ENCODE results near the gene TPP1. TPM values are rescaled to one million over a fixed set of nuclear protein-coding genes. Genes with fewer than 3 reads are reported as not detected.

The TPP1 gene
- total RNA-seq, 4 donors from 2014 or later: 56.1 to 126 (median 81.9) TPM

DNA sequence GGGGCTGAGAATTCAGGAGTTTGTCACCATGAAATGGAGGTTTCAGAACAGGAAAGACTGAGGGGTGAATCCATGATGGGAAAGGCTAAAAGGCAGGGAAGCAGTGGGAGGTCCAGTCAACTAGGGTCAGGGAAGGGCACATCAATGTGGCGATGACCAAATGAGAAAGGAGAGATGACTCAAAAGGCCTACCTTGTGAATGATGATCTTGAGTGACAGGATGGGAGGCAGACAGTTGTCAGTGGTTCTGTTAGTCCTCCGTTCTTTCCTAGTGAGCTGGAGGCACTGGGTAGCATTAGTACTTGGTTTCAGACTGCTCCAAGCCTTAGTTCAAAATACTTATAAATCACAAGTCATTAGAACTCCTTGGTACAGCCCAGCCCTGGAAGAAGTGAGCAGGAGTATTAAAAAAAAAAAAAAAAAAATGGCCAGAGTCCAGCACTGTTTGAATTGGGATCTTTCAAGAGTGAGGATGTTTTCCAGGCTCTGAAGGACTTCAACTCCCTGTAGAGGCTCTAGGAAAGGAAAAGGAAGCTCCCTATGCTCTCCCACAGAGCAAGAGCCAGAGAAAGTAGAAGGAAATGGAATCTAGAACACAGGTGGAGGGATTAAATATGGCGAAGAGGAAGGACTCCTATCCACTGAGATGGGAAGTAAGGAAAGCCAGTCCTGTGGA, 44.7 kb upstream of the TPP1 start:
- H3K4me1 ChIP-seq: no peaks in the 10 kb centered on the region
- no peak overlapping the region for H3K4me3 ChIP-seq
- H3K9me3 ChIP-seq: no peaks in the 10 kb centered on the region
- 60% methylated on average over 3 of the region's 3 CpGs for WGBS
- no peaks in the 10 kb centered on the region for H3K27me3 ChIP-seq
- no peak overlapping the region for H3K27ac ChIP-seq
- TF ChIP-seq POLR2AphosphoS5 (IDR thresholded peaks at IDR 0.05): no peak
- no peak for TF ChIP-seq EP300 (IDR thresholded peaks at IDR 0.05)
- TF ChIP-seq, protein P1, sequence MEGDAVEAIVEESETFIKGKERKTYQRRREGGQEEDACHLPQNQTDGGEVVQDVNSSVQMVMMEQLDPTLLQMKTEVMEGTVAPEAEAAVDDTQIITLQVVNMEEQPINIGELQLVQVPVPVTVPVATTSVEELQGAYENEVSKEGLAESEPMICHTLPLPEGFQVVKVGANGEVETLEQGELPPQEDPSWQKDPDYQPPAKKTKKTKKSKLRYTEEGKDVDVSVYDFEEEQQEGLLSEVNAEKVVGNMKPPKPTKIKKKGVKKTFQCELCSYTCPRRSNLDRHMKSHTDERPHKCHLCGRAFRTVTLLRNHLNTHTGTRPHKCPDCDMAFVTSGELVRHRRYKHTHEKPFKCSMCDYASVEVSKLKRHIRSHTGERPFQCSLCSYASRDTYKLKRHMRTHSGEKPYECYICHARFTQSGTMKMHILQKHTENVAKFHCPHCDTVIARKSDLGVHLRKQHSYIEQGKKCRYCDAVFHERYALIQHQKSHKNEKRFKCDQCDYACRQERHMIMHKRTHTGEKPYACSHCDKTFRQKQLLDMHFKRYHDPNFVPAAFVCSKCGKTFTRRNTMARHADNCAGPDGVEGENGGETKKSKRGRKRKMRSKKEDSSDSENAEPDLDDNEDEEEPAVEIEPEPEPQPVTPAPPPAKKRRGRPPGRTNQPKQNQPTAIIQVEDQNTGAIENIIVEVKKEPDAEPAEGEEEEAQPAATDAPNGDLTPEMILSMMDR (IDR thresholded peaks at IDR 0.05): no peak
- TF ChIP-seq POLR2A (IDR thresholded peaks at IDR 0.05): no peak
- H3K36me3 ChIP-seq: no peaks in the 10 kb centered on the region
- no peak for DNase-seq (ENCODE audit: low spot score in 2 of 2)

GRCh38 chr11:6660712-6661111, 41.5 kb upstream of the TPP1 start:
- Histone ChIP-seq H3K36me3 (no peaks in the 10 kb centered on the region), H3K27ac (no peak overlapping the region), H3K4me3 (no peak overlapping the region), H3K9me3 (no peaks in the 10 kb centered on the region), H3K27me3 (no peaks in the 10 kb centered on the region), H3K4me1 (peaks cover 4% of the 10 kb centered on the region)
- TF ChIP-seq, protein P1 (IDR thresholded peaks at IDR 0.05): no peak
- no peak for TF ChIP-seq POLR2AphosphoS5 (IDR thresholded peaks at IDR 0.05)
- WGBS: 86% methylated on average over 3 of the region's 3 CpGs
- no peak for DNase-seq (ENCODE audit: low spot score in 2 of 2)

DNA sequence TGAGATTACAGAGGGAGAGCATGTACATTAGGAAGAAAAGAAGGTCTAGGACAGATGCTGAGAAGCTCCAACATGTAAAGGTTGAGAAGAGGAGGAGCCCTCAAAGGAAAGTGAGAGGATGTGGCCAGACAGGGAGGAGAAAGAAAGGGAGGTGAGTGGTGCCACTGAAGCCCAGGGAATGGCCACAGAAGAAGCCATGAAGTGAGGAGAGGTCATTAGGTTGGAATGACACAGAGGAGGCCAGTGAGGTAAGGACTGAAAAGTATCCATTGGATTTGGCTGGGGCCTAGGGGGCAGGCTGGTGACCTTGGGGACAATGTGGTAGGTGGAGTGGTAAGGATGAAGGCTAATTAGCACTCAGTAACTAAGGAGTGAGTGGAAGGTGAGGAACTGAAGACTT, 39.4 kb upstream of the TPP1 start:
- Histone ChIP-seq H3K36me3 (no peaks in the 10 kb centered on the region), H3K27me3 (no peaks in the 10 kb centered on the region), H3K27ac (no peak overlapping the region), H3K4me1 (peaks cover 19% of the 10 kb centered on the region), H3K4me3 (no peak overlapping the region), H3K9me3 (no peaks in the 10 kb centered on the region)
- no peak for DNase-seq (ENCODE audit: low spot score in 2 of 2)
- no peak for TF ChIP-seq EP300 (IDR thresholded peaks at IDR 0.05)
- TF ChIP-seq, protein P1 (IDR thresholded peaks at IDR 0.05): no peak
- no peak for TF ChIP-seq POLR2AphosphoS5 (IDR thresholded peaks at IDR 0.05)
- no peak for TF ChIP-seq POLR2A (IDR thresholded peaks at IDR 0.05)

GRCh38 chr11:6657346-6657745, 38.1 kb upstream of the TPP1 start:
- WGBS: 64% methylated on average over 1 of the region's 1 CpG
- Histone ChIP-seq H3K4me1 (peaks cover 19% of the 10 kb centered on the region), H3K27me3 (no peaks in the 10 kb centered on the region), H3K9me3 (no peaks in the 10 kb centered on the region), H3K4me3 (no peak overlapping the region), H3K27ac (no peak overlapping the region), H3K36me3 (no peaks in the 10 kb centered on the region)
- TF ChIP-seq POLR2A (IDR thresholded peaks at IDR 0.05) (no peak), EP300 (IDR thresholded peaks at IDR 0.05) (no peak), POLR2AphosphoS5 (IDR thresholded peaks at IDR 0.05) (no peak)
- TF ChIP-seq, protein P1 (IDR thresholded peaks at IDR 0.05): no peak
- no peak for DNase-seq (ENCODE audit: low spot score in 2 of 2)

DNA sequence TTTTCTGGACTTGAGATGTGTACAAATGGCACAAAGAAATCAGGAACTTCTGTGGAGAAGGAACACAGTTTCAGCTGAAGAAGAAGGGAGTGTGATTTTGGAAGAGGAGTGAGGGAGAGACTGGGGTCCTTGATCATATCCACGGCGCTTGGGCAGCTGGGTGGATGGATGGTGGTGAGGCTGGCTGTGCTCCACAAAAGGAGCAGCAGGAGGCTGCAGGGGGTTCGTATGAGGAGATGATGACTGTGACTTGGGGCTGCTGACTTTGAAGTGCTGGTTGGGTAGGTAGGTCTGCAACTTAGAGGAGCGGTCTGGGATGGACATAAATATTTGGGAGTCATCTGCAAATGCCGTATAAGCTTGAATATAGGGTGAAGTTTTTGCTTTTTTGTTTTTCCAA, 37.7 kb upstream of the TPP1 start:
- no peak overlapping the region for H3K4me3 ChIP-seq
- peaks cover 19% of the 10 kb centered on the region for H3K4me1 ChIP-seq
- H3K9me3 ChIP-seq: no peaks in the 10 kb centered on the region
- 77% methylated on average over 5 of the region's 5 CpGs for WGBS
- no peak for DNase-seq (ENCODE audit: low spot score in 2 of 2)
- no peaks in the 10 kb centered on the region for H3K36me3 ChIP-seq
- no peaks in the 10 kb centered on the region for H3K27me3 ChIP-seq
- no peak overlapping the region for H3K27ac ChIP-seq
- no peak for TF ChIP-seq POLR2AphosphoS5 (IDR thresholded peaks at IDR 0.05)
- no peak for TF ChIP-seq POLR2A (IDR thresholded peaks at IDR 0.05)
- TF ChIP-seq, protein P1 (IDR thresholded peaks at IDR 0.05): no peak
- no peak for TF ChIP-seq EP300 (IDR thresholded peaks at IDR 0.05)
